IPS DF 6.9 (cell line): Measurements from ENCODE around the gene MPZL3.

ENCODE experiments used
- DNase-seq: peaks from one replicate; pipeline ENCODE4 v3.0.0-alpha.2; 2013; ENCODE audit warnings: low read depth, low spot score
- H3K27ac ChIP-seq: one replicate; pipeline ENCODE4 v1.5.1; 2013; ENCODE audit warnings: low read length, control low read depth
- H3K27me3 ChIP-seq: 2 replicates; pipeline ENCODE4 v1.6.1; 2013; ENCODE audit warnings: mild to moderate bottlenecking, low read length; ENCODE audit not compliant: control insufficient read depth, insufficient read depth
- H3K36me3 ChIP-seq: 2 replicates; pipeline ENCODE4 v1.6.1; 2013; ENCODE audit warnings: low read length; ENCODE audit not compliant: control insufficient read depth, insufficient read depth
- H3K4me1 ChIP-seq: 2 replicates; pipeline ENCODE4 v1.6.1; 2013; ENCODE audit warnings: low read length; ENCODE audit not compliant: control insufficient read depth, insufficient read depth
- H3K4me3 ChIP-seq: 2 replicates; pipeline ENCODE4 v1.5.1; 2013; ENCODE audit warnings: mild to moderate bottlenecking, low read length
- H3K9me3 ChIP-seq: 2 replicates; pipeline ENCODE4 v1.6.1; 2013; ENCODE audit warnings: low read length, inconsistent platforms; ENCODE audit not compliant: control insufficient read depth, insufficient read depth
- WGBS: extraction: QIAGEN DNeasy Blood & Tissue Kit; methylation state at CpG from one replicate; pipeline ENCODE4 v1.1.7; 2013; ENCODE audit warnings: mixed read lengths, missing lambda C conversion rate; ENCODE audit not compliant: insufficient read length, insufficient coverage; 5-methylcytosine and 5-hydroxymethylcytosine counted together

MPZL3 gene

GRCh38 chr11:118264569-118265465 is 12.7 kb upstream of the MPZL3 start:
- Histone ChIP-seq H3K27ac (no peak overlapping the region), H3K36me3 (no peaks in the 10 kb centered on the region), H3K4me1 (no peaks in the 10 kb centered on the region), H3K27me3 (peaks cover 4% of the 10 kb centered on the region; the same call in 1 of the 2 replicates), H3K9me3 (no peaks in the 10 kb centered on the region), H3K4me3 (peak overlapping the region; percentile 25; the same call in 1 of the 2 replicates)
- WGBS: no CpG with 5 or more reads among the region's 13 CpGs
- DNase-seq: no peak

GRCh38 chr11:118263695-118264568 is 11.8 kb upstream of the MPZL3 start, which contains the start of gene MPZL2:
Gene MPZL2, minus strand, starts transcription at chr11:118264297. Its CDS starts 144 bp downstream, at chr11:118264153.
- Histone ChIP-seq H3K36me3 (no peaks in the 10 kb centered on the region), H3K4me3 (peak within 1 kb of the TSS; percentile 25; the same call in 1 of the 2 replicates), H3K9me3 (no peaks in the 10 kb centered on the region), H3K27me3 (peaks cover 4% of the 10 kb centered on the region; the same call in 1 of the 2 replicates), H3K27ac (no peak within 1 kb of the TSS), H3K4me1 (no peaks in the 10 kb centered on the region)
- no peak for DNase-seq
- no CpG with 5 or more reads among the region's 19 CpGs for WGBS

- peaks cover 4% of the 10 kb centered on the region; the same call in 1 of the 2 replicates for H3K27me3 ChIP-seq
- no peaks in the 10 kb centered on the region for H3K4me1 ChIP-seq
- H3K36me3 ChIP-seq: no peaks in the 10 kb centered on the region
- no peaks in the 10 kb centered on the region for H3K9me3 ChIP-seq
- no peak overlapping the region for H3K4me3 ChIP-seq
- no CpG with 5 or more reads among the region's 4 CpGs for WGBS
- no peak for DNase-seq
- no peak overlapping the region for H3K27ac ChIP-seq
Measured at GRCh38 chr11:118263112-118263511, 10.9 kb upstream of the MPZL3 start.

GRCh38 chr11:118260353-118260752 is 8.2 kb upstream of the MPZL3 start:
- no peaks in the 10 kb centered on the region; the same call in 1 of the 2 replicates for H3K27me3 ChIP-seq
- H3K27ac ChIP-seq: no peak overlapping the region
- no peaks in the 10 kb centered on the region for H3K36me3 ChIP-seq
- H3K4me3 ChIP-seq: no peak overlapping the region
- no peaks in the 10 kb centered on the region for H3K4me1 ChIP-seq
- no peak for DNase-seq
- no CpG with 5 or more reads among the region's 3 CpGs for WGBS
- no peaks in the 10 kb centered on the region for H3K9me3 ChIP-seq

GRCh38 chr11:118259138-118259537 is 7.0 kb upstream of the MPZL3 start:
- no peaks in the 10 kb centered on the region for H3K4me1 ChIP-seq
- H3K9me3 ChIP-seq: no peaks in the 10 kb centered on the region
- DNase-seq: no peak
- H3K27ac ChIP-seq: no peak overlapping the region
- no peaks in the 10 kb centered on the region for H3K36me3 ChIP-seq
- no peaks in the 10 kb centered on the region; the same call in 1 of the 2 replicates for H3K27me3 ChIP-seq
- WGBS: no CpG with 5 or more reads among the region's 1 CpG
- no peak overlapping the region for H3K4me3 ChIP-seq

GRCh38 chr11:118258410-118258809 is 6.2 kb upstream of the MPZL3 start:
- Histone ChIP-seq H3K36me3 (no peaks in the 10 kb centered on the region), H3K4me3 (no peak overlapping the region), H3K27ac (no peak overlapping the region), H3K27me3 (no peaks in the 10 kb centered on the region; the same call in 1 of the 2 replicates), H3K9me3 (no peaks in the 10 kb centered on the region), H3K4me1 (no peaks in the 10 kb centered on the region)
- no CpG with 5 or more reads among the region's 1 CpG for whole genome bisulfite sequencing
- DNase-seq: no peak

GRCh38 chr11:118252688-118253087 is 523 bp upstream of the MPZL3 start:
- Histone ChIP-seq H3K27me3 (no peaks in the 10 kb centered on the region), H3K36me3 (no peaks in the 10 kb centered on the region), H3K4me3 (peak overlapping the region; percentile 67; the same call in 1 of the 2 replicates), H3K4me1 (no peaks in the 10 kb centered on the region), H3K27ac (no peak overlapping the region), H3K9me3 (no peaks in the 10 kb centered on the region)
- WGBS: no CpG with 5 or more reads among the region's 3 CpGs
- no peak for DNase-seq

GRCh38 chr11:118247041-118247440 is 5.1 kb downstream of the MPZL3 start:
- no peak for DNase-seq
- no peaks in the 10 kb centered on the region; the same call in 1 of the 2 replicates for H3K4me1 ChIP-seq
- WGBS: no CpG with 5 or more reads among the region's 1 CpG

GRCh38 chr11:118245936-118246562 is 6.1 kb downstream of the MPZL3 start:
- no peaks in the 10 kb centered on the region; the same call in 1 of the 2 replicates for H3K4me1 ChIP-seq
- no CpG with 5 or more reads among the region's 3 CpGs for WGBS
- no peak overlapping the region for H3K4me3 ChIP-seq
- H3K27me3 ChIP-seq: no peaks in the 10 kb centered on the region; the same call in 1 of the 2 replicates
- H3K9me3 ChIP-seq: no peaks in the 10 kb centered on the region
- no peak overlapping the region for H3K27ac ChIP-seq
- H3K36me3 ChIP-seq: no peaks in the 10 kb centered on the region
- DNase-seq: no peak

More at GRCh38 chr11:118247041-118247440, 5.1 kb downstream of the MPZL3 start:
- no peaks in the 10 kb centered on the region; the same call in 1 of the 2 replicates for H3K27me3 ChIP-seq
- H3K36me3 ChIP-seq: no peaks in the 10 kb centered on the region
- no peaks in the 10 kb centered on the region for H3K9me3 ChIP-seq
- H3K4me3 ChIP-seq: no peak overlapping the region
- H3K27ac ChIP-seq: no peak overlapping the region
